Measurements from ENCODE around the gene THSD7B. TPM values are rescaled to one million over a fixed set of nuclear protein-coding genes. Genes with fewer than 3 reads are reported as not detected.

The THSD7B gene
- polyA plus RNA-seq, 1 donor from 2014 or later, result 0.46 TPM

- Histone ChIP-seq H3K79me2 (replicated peaks; ENCODE audit: insufficient read depth, low read length) (no peaks in the 10 kb centered on the region), H4K20me1 (ENCODE audit: insufficient read depth) (no peaks in the 10 kb centered on the region)
- TF ChIP-seq REST (IDR thresholded peaks at IDR 0.05; ENCODE audit: borderline replicate concordance) (no peak), EZH2 (IDR thresholded peaks at IDR 0.05; ENCODE audit: borderline replicate concordance, insufficient read depth, low read length, poor library complexity, severe bottlenecking) (no peak), RAD21 (conservative IDR thresholded peaks at IDR 0.05) (no peak), POLR2AphosphoS5 (IDR thresholded peaks at IDR 0.05) (no peak), SMC3 (conservative IDR thresholded peaks at IDR 0.05; ENCODE audit: poor library complexity) (no peak), CTCF (IDR thresholded peaks at IDR 0.05; ENCODE audit: poor library complexity, severe bottlenecking) (no peak), MXI1 (conservative IDR thresholded peaks at IDR 0.05; ENCODE audit: poor library complexity, severe bottlenecking) (no peak), EP300 (conservative IDR thresholded peaks at IDR 0.05; ENCODE audit: poor library complexity, severe bottlenecking) (no peak), TAF1 (IDR thresholded peaks at IDR 0.05; ENCODE audit: low read depth) (no peak)
Measured at GRCh38 chr2:137168552-137168951, 403.2 kb downstream of the THSD7B start.

GRCh38 chr2:137172162-137172561, 406.8 kb downstream of the THSD7B start:
- Histone ChIP-seq H3K4me2 (ENCODE audit: low read length) (no peak overlapping the region), H3K79me2 (replicated peaks; ENCODE audit: insufficient read depth, low read length) (no peaks in the 10 kb centered on the region), H3K9me3 (ENCODE audit: low read length) (no peaks in the 10 kb centered on the region), H3K27ac (ENCODE audit: low read length) (no peak overlapping the region), H3K4me3 (ENCODE audit: low read length) (no peak overlapping the region), H3K27me3 (ENCODE audit: insufficient read depth, low read depth, low read length) (no peaks in the 10 kb centered on the region), H2AFZ (ENCODE audit: low read depth, low read length) (no peak overlapping the region), H3F3A (ENCODE audit: insufficient read depth, low read length, poor library complexity, severe bottlenecking) (no peaks in the 10 kb centered on the region), H3K9ac (ENCODE audit: low read length) (no peak overlapping the region), H4K20me1 (ENCODE audit: insufficient read depth) (no peaks in the 10 kb centered on the region), H3K9me2 (ENCODE audit: insufficient read depth, low read length) (no peaks in the 10 kb centered on the region), H3K36me3 (ENCODE audit: insufficient read depth, low read length) (no peaks in the 10 kb centered on the region)
- no peak for TF ChIP-seq SMC3 (conservative IDR thresholded peaks at IDR 0.05; ENCODE audit: poor library complexity)
- no peak for TF ChIP-seq TAF1 (IDR thresholded peaks at IDR 0.05; ENCODE audit: low read depth)
- TF ChIP-seq CTCF (IDR thresholded peaks at IDR 0.05; ENCODE audit: poor library complexity, severe bottlenecking), result no peak
- TF ChIP-seq EP300 (conservative IDR thresholded peaks at IDR 0.05; ENCODE audit: poor library complexity, severe bottlenecking), result no peak
- TF ChIP-seq MXI1 (conservative IDR thresholded peaks at IDR 0.05; ENCODE audit: poor library complexity, severe bottlenecking), result no peak
- TF ChIP-seq POLR2AphosphoS5 (IDR thresholded peaks at IDR 0.05), result no peak
- no peak for TF ChIP-seq RAD21 (conservative IDR thresholded peaks at IDR 0.05)

More at GRCh38 chr2:137168552-137168951, 403.2 kb downstream of the THSD7B start:
- Histone ChIP-seq H3K4me3 (ENCODE audit: low read length) (no peak overlapping the region), H3K27ac (ENCODE audit: low read length) (no peak overlapping the region), H3K4me2 (ENCODE audit: low read length) (no peak overlapping the region), H3K27me3 (ENCODE audit: insufficient read depth, low read depth, low read length) (no peaks in the 10 kb centered on the region), H3K9ac (ENCODE audit: low read length) (no peak overlapping the region), H2AFZ (ENCODE audit: low read depth, low read length) (no peak overlapping the region), H3K9me3 (ENCODE audit: low read length) (no peaks in the 10 kb centered on the region), H3K36me3 (ENCODE audit: insufficient read depth, low read length) (no peaks in the 10 kb centered on the region), H3K9me2 (ENCODE audit: insufficient read depth, low read length) (no peaks in the 10 kb centered on the region), H3F3A (ENCODE audit: insufficient read depth, low read length, poor library complexity, severe bottlenecking) (no peaks in the 10 kb centered on the region)
